H9 (cell line): ENCODE results near the gene PIPOX. TPM values are rescaled to one million over a fixed set of nuclear protein-coding genes. Genes with fewer than 3 reads are reported as not detected.

Source experiments
- DNase-seq: peaks from one replicate; pipeline ENCODE4 v3.0.0-alpha.2; 2017
- H2AFZ ChIP-seq: one replicate; pipeline ENCODE4 v1.6.1; 2013; ENCODE audit warnings: mild to moderate bottlenecking, low read length, control low read depth, moderate library complexity
- H2AK5ac ChIP-seq: 2 replicates; pipeline ENCODE4 v1.6.1; 2013; ENCODE audit warnings: low read length, control low read depth, mixed read lengths; ENCODE audit not compliant: insufficient read length
- H2BK120ac ChIP-seq: one replicate; pipeline ENCODE4 v1.6.1; 2013; ENCODE audit warnings: low read depth, mild to moderate bottlenecking, low read length, control low read depth, inconsistent platforms; ENCODE audit not compliant: poor library complexity, severe bottlenecking
- H2BK12ac ChIP-seq: 2 replicates; pipeline ENCODE4 v1.6.1; 2013; ENCODE audit warnings: low read length, control low read depth, mixed read lengths, low read depth; ENCODE audit not compliant: insufficient read length
- H2BK15ac ChIP-seq: 2 replicates; pipeline ENCODE4 v1.6.1; 2013; ENCODE audit warnings: low read depth, low read length, control low read depth
- H2BK20ac ChIP-seq: one replicate; pipeline ENCODE4 v1.6.1; 2013; ENCODE audit warnings: low read depth, mild to moderate bottlenecking, low read length, control low read depth, inconsistent platforms; ENCODE audit not compliant: poor library complexity, severe bottlenecking
- H2BK5ac ChIP-seq: 2 replicates; pipeline ENCODE4 v1.6.1; 2013; ENCODE audit warnings: low read length, control low read depth, mixed read lengths; ENCODE audit not compliant: insufficient read length
- H3K14ac ChIP-seq: 2 replicates; pipeline ENCODE4 v1.6.1; 2013; ENCODE audit warnings: low read length, control low read depth; ENCODE audit not compliant: insufficient read depth
- H3K18ac ChIP-seq: 2 replicates; pipeline ENCODE4 v1.6.1; 2013; ENCODE audit warnings: low read depth, mild to moderate bottlenecking, mixed read lengths, low read length, control low read depth; ENCODE audit not compliant: insufficient read length
- H3K23ac ChIP-seq: 2 replicates; pipeline ENCODE4 v1.6.1; 2013; ENCODE audit warnings: low read length, control low read depth, mixed read lengths, low read depth; ENCODE audit not compliant: insufficient read length
- H3K23me2 ChIP-seq: 2 replicates; pipeline ENCODE4 v1.6.1; 2013; ENCODE audit warnings: low read depth, mild to moderate bottlenecking, mixed read lengths, low read length, control low read depth; ENCODE audit not compliant: insufficient read length, poor library complexity, severe bottlenecking
- H3K27ac ChIP-seq: 2 replicates; pipeline ENCODE4 v1.5.1; 2013; ENCODE audit warnings: low read length, control low read depth, mixed read lengths, low read depth; ENCODE audit not compliant: insufficient read length
- H3K27me3 ChIP-seq: 2 replicates; pipeline ENCODE4 v1.6.1; 2013; ENCODE audit warnings: low read length, control low read depth, inconsistent platforms; ENCODE audit not compliant: insufficient read depth
- H3K4ac ChIP-seq: 2 replicates; pipeline ENCODE4 v1.6.1; 2013; ENCODE audit warnings: low read depth, mild to moderate bottlenecking, control low read depth, inconsistent platforms, low read length, moderate library complexity
- H3K4me1 ChIP-seq: 2 replicates; pipeline ENCODE4 v1.6.1; 2013; ENCODE audit warnings: low read length, control low read depth, inconsistent platforms; ENCODE audit not compliant: insufficient read depth
- H3K4me2 ChIP-seq: 2 replicates; pipeline ENCODE4 v1.6.1; 2013; ENCODE audit warnings: low read length, control low read depth, mixed read lengths; ENCODE audit not compliant: insufficient read length, insufficient read depth
- H3K56ac ChIP-seq: 2 replicates; pipeline ENCODE4 v1.6.1; 2013; ENCODE audit warnings: low read depth, mild to moderate bottlenecking, mixed read lengths, low read length, control low read depth; ENCODE audit not compliant: insufficient read length
- H3K79me1 ChIP-seq: 2 replicates; pipeline ENCODE4 v1.6.1; 2013; ENCODE audit warnings: low read depth, mild to moderate bottlenecking, moderate library complexity, low read length, control low read depth, inconsistent platforms; ENCODE audit not compliant: insufficient read depth, poor library complexity, severe bottlenecking
- H3K79me2 ChIP-seq: 2 replicates; pipeline ENCODE4 v1.6.1; 2013; ENCODE audit warnings: low read length, control low read depth, inconsistent platforms; ENCODE audit not compliant: insufficient read depth
- H3K9ac ChIP-seq: 2 replicates; pipeline ENCODE4 v1.6.1; 2013; ENCODE audit warnings: low read length, control low read depth, mixed read lengths; ENCODE audit not compliant: insufficient read length; ENCODE audit errors: extremely low read depth
- H3K9me3 ChIP-seq: one replicate; pipeline ENCODE4 v1.6.1; 2013; ENCODE audit warnings: low read depth, low read length, inconsistent platforms; ENCODE audit not compliant: control insufficient read depth
- H3T11ph ChIP-seq: one replicate; pipeline ENCODE4 v1.6.1; 2013; ENCODE audit warnings: mild to moderate bottlenecking, low read length, control low read depth, inconsistent platforms
- H4K20me1 ChIP-seq: one replicate; pipeline ENCODE4 v1.6.1; 2013; ENCODE audit not compliant: control insufficient read depth, insufficient read length, insufficient read depth
- H4K5ac ChIP-seq: 2 replicates; pipeline ENCODE4 v1.6.1; 2013; ENCODE audit warnings: low read depth, mild to moderate bottlenecking, mixed read lengths, low read length, control low read depth; ENCODE audit not compliant: insufficient read length
- H4K8ac ChIP-seq: replicated peaks from 2 replicates; pipeline ENCODE4 v1.6.1; 2013; ENCODE audit warnings: low read length, control low read depth, mixed read lengths, low read depth; ENCODE audit not compliant: insufficient read length
- H4K91ac ChIP-seq: 2 replicates; pipeline ENCODE4 v1.6.1; 2013; ENCODE audit warnings: low read depth, mild to moderate bottlenecking, moderate library complexity, mixed read lengths, low read length, control low read depth; ENCODE audit not compliant: insufficient read length
- H3K27ac Mint-ChIP-seq, 3 experiments: 2 replicates in 2 of 3; 3 replicates in 1 of 3; pipeline ENCODE4 v1.8.0; 2020 to 2021; ENCODE audit warnings: mixed read lengths in 3 of 3, mild to moderate bottlenecking in 1 of 3, moderate library complexity in 1 of 3
- H3K27me3 Mint-ChIP-seq: 2 replicates; pipeline ENCODE4 v1.8.0; 2021; ENCODE audit warnings: low read depth, mild to moderate bottlenecking, moderate library complexity, mixed read lengths
- H3K36me3 Mint-ChIP-seq, 3 experiments: 2 replicates in 2 of 3; 3 replicates in 1 of 3; pipeline ENCODE4 v1.8.0; 2020 to 2021; ENCODE audit warnings: low read depth in 3 of 3, mixed read lengths in 3 of 3; ENCODE audit not compliant: insufficient read depth in 1 of 3
- H3K4me1 Mint-ChIP-seq, 2 experiments: 2 replicates each; pipeline ENCODE4 v1.8.0; 2020; ENCODE audit warnings: mixed read lengths in 2 of 2
- H3K4me3 Mint-ChIP-seq, 2 experiments: 2 replicates in 1 of 2; 3 replicates in 1 of 2; pipeline ENCODE4 v1.8.0; 2020 to 2021; ENCODE audit warnings: mild to moderate bottlenecking in 2 of 2, mixed read lengths in 2 of 2, moderate library complexity in 1 of 2
- H3K9me3 Mint-ChIP-seq, 2 experiments: 2 replicates in 1 of 2; 3 replicates in 1 of 2; pipeline ENCODE4 v1.8.0; 2020; ENCODE audit warnings: mild to moderate bottlenecking in 2 of 2, mixed read lengths in 2 of 2, moderate library complexity in 1 of 2
- WGBS: extraction: QIAGEN DNeasy Blood & Tissue Kit; methylation state at CpG from one replicate; pipeline ENCODE4 v1.1.7; 2013; ENCODE audit warnings: missing lambda C conversion rate, low lambda C conversion rate, mixed read lengths; ENCODE audit not compliant: insufficient read length; ENCODE audit errors: extremely low coverage; 5-methylcytosine and 5-hydroxymethylcytosine counted together
- total RNA-seq: library from RNA; stranded (reverse); gene quantifications from 2 replicates; pipeline ENCODE4 v1.2.1, GENCODE V29; 2021
- TF ChIP-seq, protein P1 (sequence below): fragments of 200-600 bp; sonication (generic); conservative IDR thresholded peaks from 3 replicates; pipeline ENCODE4 v1.8.0; 2021; ENCODE audit warnings: antibody characterized with exemption, mild to moderate bottlenecking

PIPOX gene
- total RNA-seq, 1 experiment from 2014 or later = 30.1 TPM

DNA sequence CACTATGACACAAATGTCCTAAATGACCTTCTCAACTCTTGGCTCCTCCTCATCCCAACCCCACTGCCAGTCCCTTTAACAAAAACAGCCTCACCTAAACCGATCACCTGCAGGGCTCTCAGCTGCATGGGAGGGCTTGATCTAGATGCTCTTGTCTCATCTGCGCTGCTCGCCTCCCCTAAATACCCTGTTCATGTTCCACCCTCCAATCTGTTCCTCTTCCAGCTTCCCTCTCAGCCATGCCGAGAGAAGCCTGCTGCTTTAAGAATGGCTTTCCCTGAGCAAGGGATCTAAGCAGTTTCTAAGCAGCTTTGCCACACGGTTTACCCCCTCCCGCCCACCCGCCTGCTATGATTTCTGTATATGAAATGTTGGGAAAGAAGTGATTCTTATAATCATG is 23.7 kb downstream of the PIPOX start:
- H3K27me3 Mint-ChIP-seq = no peaks in the 10 kb centered on the region; the same call in 1 of the 2 replicates
- Histone ChIP-seq H4K8ac (no peak overlapping the region), H4K5ac (no peak overlapping the region), H3K18ac (no peak overlapping the region), H2BK20ac (no peak overlapping the region), H4K20me1 (no peaks in the 10 kb centered on the region), H2AFZ (no peak overlapping the region), H2BK120ac (no peak overlapping the region), H2BK15ac (no peak overlapping the region), H3K4ac (no peak overlapping the region), H2AK5ac (no peak overlapping the region), H3K79me2 (no peaks in the 10 kb centered on the region), H3K23ac (no peak overlapping the region), H4K91ac (no peak overlapping the region), H3K27me3 (no peaks in the 10 kb centered on the region), H3K79me1 (no peaks in the 10 kb centered on the region), H3K4me2 (no peak overlapping the region), H2BK5ac (no peak overlapping the region), H3K23me2 (no peaks in the 10 kb centered on the region), H3T11ph (no peak overlapping the region), H3K14ac (no peak overlapping the region), H3K9me3 (no peaks in the 10 kb centered on the region), H3K4me1 (peaks cover 6% of the 10 kb centered on the region; the same call in 1 of the 2 replicates), H3K56ac (no peak overlapping the region), H2BK12ac (no peak overlapping the region), H3K9ac (no peak overlapping the region), H3K27ac (no peak overlapping the region)
- no peak overlapping the region; a peak in 1 of 5 replicates for H3K4me3 Mint-ChIP-seq
- peak overlapping the region in 1 of 3 experiments; percentile 36; a peak in 1 of 7 replicates for H3K27ac Mint-ChIP-seq
- no peaks in the 10 kb centered on the region; a peak in 1 of 7 replicates for H3K36me3 Mint-ChIP-seq
- no CpG with 5 or more reads among the region's 7 CpGs for WGBS
- H3K4me1 Mint-ChIP-seq = peaks cover 48 to 55% of the 10 kb centered on the region in 2 experiments
- DNase-seq = no peak
- no peaks in the 10 kb centered on the region for H3K9me3 Mint-ChIP-seq
- TF ChIP-seq, protein P1, sequence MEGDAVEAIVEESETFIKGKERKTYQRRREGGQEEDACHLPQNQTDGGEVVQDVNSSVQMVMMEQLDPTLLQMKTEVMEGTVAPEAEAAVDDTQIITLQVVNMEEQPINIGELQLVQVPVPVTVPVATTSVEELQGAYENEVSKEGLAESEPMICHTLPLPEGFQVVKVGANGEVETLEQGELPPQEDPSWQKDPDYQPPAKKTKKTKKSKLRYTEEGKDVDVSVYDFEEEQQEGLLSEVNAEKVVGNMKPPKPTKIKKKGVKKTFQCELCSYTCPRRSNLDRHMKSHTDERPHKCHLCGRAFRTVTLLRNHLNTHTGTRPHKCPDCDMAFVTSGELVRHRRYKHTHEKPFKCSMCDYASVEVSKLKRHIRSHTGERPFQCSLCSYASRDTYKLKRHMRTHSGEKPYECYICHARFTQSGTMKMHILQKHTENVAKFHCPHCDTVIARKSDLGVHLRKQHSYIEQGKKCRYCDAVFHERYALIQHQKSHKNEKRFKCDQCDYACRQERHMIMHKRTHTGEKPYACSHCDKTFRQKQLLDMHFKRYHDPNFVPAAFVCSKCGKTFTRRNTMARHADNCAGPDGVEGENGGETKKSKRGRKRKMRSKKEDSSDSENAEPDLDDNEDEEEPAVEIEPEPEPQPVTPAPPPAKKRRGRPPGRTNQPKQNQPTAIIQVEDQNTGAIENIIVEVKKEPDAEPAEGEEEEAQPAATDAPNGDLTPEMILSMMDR = no peak
